ENCODE data around the gene PEAK1.

DNA sequence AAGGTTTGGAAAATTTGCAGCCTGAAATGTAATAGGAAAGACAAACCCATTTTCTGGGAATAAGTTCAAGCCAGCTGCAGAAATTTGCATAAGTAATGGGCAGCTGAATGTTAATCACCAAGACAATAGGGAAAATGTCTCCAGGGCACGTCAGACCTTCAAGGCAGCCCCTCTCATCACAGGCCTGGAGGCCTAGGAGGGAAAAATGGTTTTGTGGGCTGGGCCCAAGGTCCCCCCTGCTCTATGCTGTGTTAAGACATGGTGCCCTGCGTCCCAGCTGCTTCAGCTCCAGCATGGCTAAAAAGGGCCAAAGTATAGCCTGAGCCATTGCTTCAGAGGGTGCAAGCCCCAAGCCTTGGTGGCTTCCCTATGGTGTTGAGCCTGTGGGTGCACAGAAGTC lies 184.3 kb downstream of the PEAK1 start:
- TF ChIP-seq, protein P1, sequence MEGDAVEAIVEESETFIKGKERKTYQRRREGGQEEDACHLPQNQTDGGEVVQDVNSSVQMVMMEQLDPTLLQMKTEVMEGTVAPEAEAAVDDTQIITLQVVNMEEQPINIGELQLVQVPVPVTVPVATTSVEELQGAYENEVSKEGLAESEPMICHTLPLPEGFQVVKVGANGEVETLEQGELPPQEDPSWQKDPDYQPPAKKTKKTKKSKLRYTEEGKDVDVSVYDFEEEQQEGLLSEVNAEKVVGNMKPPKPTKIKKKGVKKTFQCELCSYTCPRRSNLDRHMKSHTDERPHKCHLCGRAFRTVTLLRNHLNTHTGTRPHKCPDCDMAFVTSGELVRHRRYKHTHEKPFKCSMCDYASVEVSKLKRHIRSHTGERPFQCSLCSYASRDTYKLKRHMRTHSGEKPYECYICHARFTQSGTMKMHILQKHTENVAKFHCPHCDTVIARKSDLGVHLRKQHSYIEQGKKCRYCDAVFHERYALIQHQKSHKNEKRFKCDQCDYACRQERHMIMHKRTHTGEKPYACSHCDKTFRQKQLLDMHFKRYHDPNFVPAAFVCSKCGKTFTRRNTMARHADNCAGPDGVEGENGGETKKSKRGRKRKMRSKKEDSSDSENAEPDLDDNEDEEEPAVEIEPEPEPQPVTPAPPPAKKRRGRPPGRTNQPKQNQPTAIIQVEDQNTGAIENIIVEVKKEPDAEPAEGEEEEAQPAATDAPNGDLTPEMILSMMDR (conservative IDR thresholded peaks at IDR 0.05; ENCODE audit: low read depth, low read length): no peak
- TF ChIP-seq EZH2phosphoT487 (IDR thresholded peaks at IDR 0.05; ENCODE audit: borderline replicate concordance, low read length): no peak

All from PC-3 (cell line).